Aorta (tissue), 5 donors: Measurements from ENCODE around the gene FOXJ1. TPM values are rescaled to one million over a fixed set of nuclear protein-coding genes. Genes with fewer than 3 reads are reported as not detected.

ENCODE experiments used
- ATAC-seq: fragments of 200-7000 bp; cut with Tn5 transposase; one replicate; pipeline ENCODE4 v1.9.1; 2022; ENCODE audit warnings: moderate library complexity; ENCODE audit not compliant: low FRiP score
- DNase-seq, 2 donors: peaks; one replicate each; pipeline ENCODE4 v3.0.0-alpha.2; 2020
- H3K27ac ChIP-seq, 2 donors: one replicate each; pipeline ENCODE4 v1.5.1; 2013; ENCODE audit warnings: low read length in 2 of 2, mild to moderate bottlenecking in 2 of 2, moderate library complexity in 2 of 2, control low read depth in 1 of 2, inconsistent platforms in 1 of 2, low read depth in 1 of 2
- H3K27me3 ChIP-seq, 2 donors: one replicate each; pipeline ENCODE4 v1.6.1; 2013; ENCODE audit warnings: control low read depth in 1 of 2, low read length in 1 of 2, mild to moderate bottlenecking in 1 of 2, moderate library complexity in 1 of 2; ENCODE audit not compliant: insufficient read depth in 2 of 2, control insufficient read depth in 1 of 2
- H3K36me3 ChIP-seq, 2 donors: one replicate each; pipeline ENCODE4 v1.6.1; 2013; ENCODE audit warnings: control low read depth in 1 of 2, low read length in 1 of 2, mild to moderate bottlenecking in 1 of 2; ENCODE audit not compliant: insufficient read depth in 2 of 2, control insufficient read depth in 1 of 2
- H3K4me1 ChIP-seq, 2 donors: one replicate each; pipeline ENCODE4 v1.6.1; 2013; ENCODE audit warnings: low read length in 2 of 2, control low read depth in 1 of 2, mild to moderate bottlenecking in 1 of 2, moderate library complexity in 1 of 2; ENCODE audit not compliant: insufficient read depth in 2 of 2, control insufficient read depth in 1 of 2
- H3K4me3 ChIP-seq, 2 donors: one replicate each; pipeline ENCODE4 v1.5.1; 2013; ENCODE audit warnings: low read length in 2 of 2, control low read depth in 1 of 2, mild to moderate bottlenecking in 1 of 2
- H3K9me3 ChIP-seq: one replicate; pipeline ENCODE4 v1.6.1; 2013; ENCODE audit warnings: mild to moderate bottlenecking, low read length; ENCODE audit not compliant: control insufficient read depth
- WGBS, 2 donors: extraction: QIAGEN DNeasy Blood & Tissue Kit; methylation state at CpG; one replicate each; pipeline ENCODE4 v1.1.7; 2013; 5-methylcytosine and 5-hydroxymethylcytosine counted together
- intact Hi-C, 2 donors: fragments of 100-400 bp; cut with DNase I; formaldehyde crosslinking; loops; one replicate each; pipeline versions ENCODE4 v1.14.2 to v1.15.0; 2022
- polyA plus RNA-seq, 2 donors: library from polyadenylated mRNA; stranded (reverse); fragments of 200-250 nt; gene quantifications; one replicate each; pipeline ENCODE4 v1.2.3, GENCODE V29; 2013
- total RNA-seq, 2 donors: library from RNA; stranded (reverse); fragmentation: NEBNext Ultra II Directional; extraction: Animal tissue kit (Norgen Biotek cat#: 25700); gene quantifications; one replicate each; pipeline ENCODE4 v1.2.1, GENCODE V29; 2021
- donor health status: healthy with polysubstance abuse.
- donor health status: Bipolar disorder and iron deficiency.
- donor health status: DM: no; HTN: no; CAD: no.
- donor health status: DM: no; HTN: no; CAD: no.
- donor health status: DM: yes; HTN: yes; CAD: no.

The FOXJ1 gene
- total and polyA plus RNA-seq, 4 donors, result not detected

- 27 to 30% methylated on average over 22 of the region's 22 CpGs for WGBS, 2 donors
- Histone ChIP-seq H3K27me3 (no peaks in the 10 kb centered on the region), H3K9me3 (no peaks in the 10 kb centered on the region), H3K4me3 (no peak overlapping the region), H3K27ac (no peak overlapping the region), H3K36me3 (no peaks in the 10 kb centered on the region), H3K4me1 (no peaks in the 10 kb centered on the region)
- no peak for ATAC-seq
- no peak for DNase-seq
- intact Hi-C loops, result no loop called here
Measured at GRCh38 chr17:76134911-76135809, 5.9 kb downstream of the FOXJ1 start.

- 15 to 24% methylated on average over 17 to 21 of the region's 21 CpGs for WGBS, 2 donors
- H3K4me3 ChIP-seq, result no peak overlapping the region
- no peaks in the 10 kb centered on the region for H3K4me1 ChIP-seq
- H3K27me3 ChIP-seq, result no peaks in the 10 kb centered on the region
- no peaks in the 10 kb centered on the region for H3K9me3 ChIP-seq
- no peak overlapping the region for H3K27ac ChIP-seq
- ATAC-seq (no peak), DNase-seq (no peak)
- intact Hi-C loops, result no loop called here
- H3K36me3 ChIP-seq, result no peaks in the 10 kb centered on the region
Measured at GRCh38 chr17:76132574-76133338, 8.3 kb downstream of the FOXJ1 start.

GRCh38 chr17:76131692-76132573, 9.1 kb downstream of the FOXJ1 start:
- intact Hi-C loops, result no loop called here
- peak; percentile 23 for ATAC-seq

GRCh38 chr17:76131051-76131691, 9.9 kb downstream of the FOXJ1 start:
- no peaks in the 10 kb centered on the region for H3K27me3 ChIP-seq
- intact Hi-C loops, result no loop called here

More at GRCh38 chr17:76131692-76132573, 9.1 kb downstream of the FOXJ1 start:
- H3K27ac ChIP-seq, result no peak overlapping the region
- no peaks in the 10 kb centered on the region for H3K36me3 ChIP-seq
- no peak for DNase-seq
- 21 to 25% methylated on average over 19 to 21 of the region's 21 CpGs for WGBS, 2 donors
- no peak overlapping the region for H3K4me3 ChIP-seq
- no peaks in the 10 kb centered on the region for H3K9me3 ChIP-seq
- no peaks in the 10 kb centered on the region for H3K4me1 ChIP-seq
- H3K27me3 ChIP-seq, result no peaks in the 10 kb centered on the region

GRCh38 chr17:76130473-76130872, 10.6 kb downstream of the FOXJ1 start:
- WGBS, 2 donors, result 32 to 37% methylated on average over 13 of the region's 13 CpGs
- no peaks in the 10 kb centered on the region for H3K9me3 ChIP-seq
- intact Hi-C loops, result no loop called here
- H3K27ac ChIP-seq, result no peak overlapping the region
- H3K36me3 ChIP-seq, result no peaks in the 10 kb centered on the region
- no peaks in the 10 kb centered on the region for H3K27me3 ChIP-seq
- no peaks in the 10 kb centered on the region for H3K4me1 ChIP-seq
- H3K4me3 ChIP-seq, result no peak overlapping the region
- ATAC-seq (no peak), DNase-seq (no peak)

More at GRCh38 chr17:76131051-76131691, 9.9 kb downstream of the FOXJ1 start:
- Histone ChIP-seq H3K4me3 (no peak overlapping the region), H3K36me3 (no peaks in the 10 kb centered on the region), H3K4me1 (no peaks in the 10 kb centered on the region), H3K27ac (no peak overlapping the region), H3K9me3 (no peaks in the 10 kb centered on the region)
- DNase-seq (no peak), ATAC-seq (no peak)
- 22% methylated on average over 21 of the region's 21 CpGs for WGBS, 2 donors

GRCh38 chr17:76125922-76126321, 15.1 kb downstream of the FOXJ1 start:
- H3K36me3 ChIP-seq, result no peaks in the 10 kb centered on the region
- no peaks in the 10 kb centered on the region for H3K27me3 ChIP-seq
- H3K4me3 ChIP-seq, result no peak overlapping the region
- H3K9me3 ChIP-seq, result no peaks in the 10 kb centered on the region
- DNase-seq (no peak), ATAC-seq (no peak)
- intact Hi-C loops, result no loop called here
- H3K4me1 ChIP-seq, result no peaks in the 10 kb centered on the region
- H3K27ac ChIP-seq, result no peak overlapping the region
- WGBS, 2 donors, result 94 to 96% methylated on average over 1 of the region's 1 CpG

GRCh38 chr17:76125391-76125675, 15.7 kb downstream of the FOXJ1 start:
- Histone ChIP-seq H3K4me1 (no peaks in the 10 kb centered on the region), H3K9me3 (no peaks in the 10 kb centered on the region), H3K36me3 (no peaks in the 10 kb centered on the region), H3K27me3 (no peaks in the 10 kb centered on the region), H3K27ac (no peak overlapping the region), H3K4me3 (no peak overlapping the region)
- ATAC-seq (no peak), DNase-seq (no peak)
- 86 to 88% methylated on average over 5 of the region's 5 CpGs for WGBS, 2 donors
- intact Hi-C loops, result no loop called here
